ENCODE results near the gene GLIPR2.

GRCh38 chr9:36112516-36112915 is 24.0 kb upstream of the GLIPR2 start:
- TF ChIP-seq POLR2A (IDR thresholded peaks at IDR 0.05): no peak
- TF ChIP-seq, protein P1, sequence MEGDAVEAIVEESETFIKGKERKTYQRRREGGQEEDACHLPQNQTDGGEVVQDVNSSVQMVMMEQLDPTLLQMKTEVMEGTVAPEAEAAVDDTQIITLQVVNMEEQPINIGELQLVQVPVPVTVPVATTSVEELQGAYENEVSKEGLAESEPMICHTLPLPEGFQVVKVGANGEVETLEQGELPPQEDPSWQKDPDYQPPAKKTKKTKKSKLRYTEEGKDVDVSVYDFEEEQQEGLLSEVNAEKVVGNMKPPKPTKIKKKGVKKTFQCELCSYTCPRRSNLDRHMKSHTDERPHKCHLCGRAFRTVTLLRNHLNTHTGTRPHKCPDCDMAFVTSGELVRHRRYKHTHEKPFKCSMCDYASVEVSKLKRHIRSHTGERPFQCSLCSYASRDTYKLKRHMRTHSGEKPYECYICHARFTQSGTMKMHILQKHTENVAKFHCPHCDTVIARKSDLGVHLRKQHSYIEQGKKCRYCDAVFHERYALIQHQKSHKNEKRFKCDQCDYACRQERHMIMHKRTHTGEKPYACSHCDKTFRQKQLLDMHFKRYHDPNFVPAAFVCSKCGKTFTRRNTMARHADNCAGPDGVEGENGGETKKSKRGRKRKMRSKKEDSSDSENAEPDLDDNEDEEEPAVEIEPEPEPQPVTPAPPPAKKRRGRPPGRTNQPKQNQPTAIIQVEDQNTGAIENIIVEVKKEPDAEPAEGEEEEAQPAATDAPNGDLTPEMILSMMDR (IDR thresholded peaks at IDR 0.05): no peak
- no peak for TF ChIP-seq POLR2AphosphoS5 (IDR thresholded peaks at IDR 0.05)
